HepG2 (cell line): ENCODE results near the gene GMPPB. TPM values are rescaled to one million over a fixed set of nuclear protein-coding genes. Genes with fewer than 3 reads are reported as not detected.
A peak's percentile ranks its signal among the peaks of the same experiment; 100 is the strongest.

ENCODE experiments used
- ATF1 ChIP-seq: IDR thresholded peaks from 2 replicates; pipeline ENCODE4 v1.6.1; 2016; ENCODE audit warnings: mild to moderate bottlenecking, control low read depth
- ELF1 ChIP-seq: sonication (generic); formaldehyde crosslinking; IDR thresholded peaks from 2 replicates; pipeline ENCODE4 v1.4.0; 2020; ENCODE audit warnings: missing genetic modification reagents
- HIVEP1 ChIP-seq: sonication (generic); formaldehyde crosslinking; IDR thresholded peaks from 2 replicates; pipeline ENCODE4 v1.4.0; 2020; ENCODE audit warnings: mild to moderate bottlenecking, missing genetic modification reagents
- NR2F1 ChIP-seq, 2 experiments: fragments of 450-650 bp in 1 of 2; formaldehyde crosslinking in 1 of 2; IDR thresholded peaks; 2 replicates each; pipeline versions ENCODE4 v1.5.0 to v1.6.1; 2016 to 2020; ENCODE audit warnings: mild to moderate bottlenecking in 1 of 2, missing compliant biosample characterization in 1 of 2, missing genetic modification reagents in 1 of 2, moderate library complexity in 1 of 2
- RBFOX2 ChIP-seq: fragments of 200-400 bp; formaldehyde crosslinking; IDR thresholded peaks from 2 replicates; pipeline ENCODE4 v1.6.1; 2017; ENCODE audit warnings: low read depth, mild to moderate bottlenecking, low read length
- SIX4 ChIP-seq: sonication (generic); formaldehyde crosslinking; IDR thresholded peaks from 2 replicates; pipeline ENCODE4 v1.4.0; 2020; ENCODE audit warnings: missing genetic modification reagents
- SMYD3 ChIP-seq: sonication (generic); formaldehyde crosslinking; IDR thresholded peaks from 2 replicates; pipeline ENCODE4 v1.8.1; 2023; ENCODE audit warnings: mild to moderate bottlenecking, missing genetic modification reagents
- SNAPC4 ChIP-seq: sonication (generic); formaldehyde crosslinking; IDR thresholded peaks from 2 replicates; pipeline ENCODE4 v1.4.0; 2020; ENCODE audit warnings: mild to moderate bottlenecking, missing genetic modification reagents
- TBP ChIP-seq: sonication (generic); formaldehyde crosslinking; IDR thresholded peaks from 2 replicates; pipeline ENCODE4 v1.5.0; 2020; ENCODE audit warnings: missing genetic modification reagents
- THYN1 ChIP-seq: sonication (generic); formaldehyde crosslinking; IDR thresholded peaks from 2 replicates; pipeline ENCODE4 v1.8.1; 2023; ENCODE audit warnings: low read depth, mild to moderate bottlenecking, moderate library complexity, missing genetic modification reagents, borderline replicate concordance
- ZBTB38 ChIP-seq: sonication (generic); formaldehyde crosslinking; IDR thresholded peaks from 2 replicates; pipeline ENCODE4 v1.5.1; 2020; ENCODE audit warnings: mild to moderate bottlenecking, missing genetic modification reagents
- ZFY ChIP-seq: sonication (generic); formaldehyde crosslinking; IDR thresholded peaks from 2 replicates; pipeline ENCODE4 v1.4.0; 2020; ENCODE audit warnings: missing genetic modification reagents
- ZNF143 ChIP-seq: sonication (generic); formaldehyde crosslinking; IDR thresholded peaks from 2 replicates; pipeline ENCODE4 v1.4.0; 2020; ENCODE audit warnings: missing genetic modification reagents
- ZNF230 ChIP-seq: sonication (generic); formaldehyde crosslinking; IDR thresholded peaks from 2 replicates; pipeline ENCODE4 v1.4.0; 2020; ENCODE audit warnings: mild to moderate bottlenecking, missing genetic modification reagents
- ZNF24 ChIP-seq: fragments of 450-650 bp; IDR thresholded peaks from 2 replicates; pipeline ENCODE4 v1.6.1; 2017; ENCODE audit warnings: antibody characterized with exemption, mild to moderate bottlenecking
- ZNF580 ChIP-seq: IDR thresholded peaks from 2 replicates; pipeline ENCODE4 v1.6.1; 2016; ENCODE audit warnings: low read depth, borderline replicate concordance
- ZNF7 ChIP-seq: IDR thresholded peaks from 2 replicates; pipeline ENCODE4 v1.6.1; 2016; ENCODE audit warnings: missing biosample characterization, missing genetic modification reagents
- ZSCAN12 ChIP-seq: sonication (generic); formaldehyde crosslinking; IDR thresholded peaks from 2 replicates; pipeline ENCODE4 v1.9.0; 2021; ENCODE audit warnings: mild to moderate bottlenecking, missing genetic modification reagents
- polyA plus RNA-seq, 8 experiments: library from polyadenylated mRNA; depleted of rRNA in 3 of 8; stranded (reverse) in 7 of 8; unstranded in 1 of 8; fragments of >200 nt; fragmentation: Illumina TruSeq in 4 of 8; extraction: Trizol in 4 of 8; gene quantifications; 2 replicates each; pipeline versions ENCODE4 v1.2.1 to v1.2.3, GENCODE V29; 2011 to 2016; ENCODE audit warnings: low read depth in 4 of 8, missing spikeins in 1 of 8, mixed read lengths in 1 of 8; ENCODE audit not compliant: insufficient read depth in 1 of 8
- total RNA-seq, 5 experiments: library from RNA; depleted of rRNA; stranded (reverse); fragments of >200 nt; fragmentation: Illumina TruSeq; extraction: Trizol; gene quantifications; 2 replicates each; pipeline ENCODE4 v1.2.3, GENCODE V29; 2016; ENCODE audit warnings: low read depth in 1 of 5
- TF ChIP-seq, protein P1 (sequence below): sonication (generic); formaldehyde crosslinking; IDR thresholded peaks from 2 replicates; pipeline ENCODE4 v1.8.0; 2022; ENCODE audit warnings: missing genetic modification reagents, mild to moderate bottlenecking, moderate library complexity, borderline replicate concordance
- TF ChIP-seq, protein P2 (sequence below): sonication (generic); formaldehyde crosslinking; IDR thresholded peaks from 2 replicates; pipeline ENCODE4 v1.4.0; 2020; ENCODE audit warnings: missing genetic modification reagents

GMPPB gene
- total and polyA plus RNA-seq, 2 of the 13 experiments (the other 11 are each of a cell fraction or from before 2014, with no cell fraction given) = 6.5 to 23.1 TPM

DNA sequence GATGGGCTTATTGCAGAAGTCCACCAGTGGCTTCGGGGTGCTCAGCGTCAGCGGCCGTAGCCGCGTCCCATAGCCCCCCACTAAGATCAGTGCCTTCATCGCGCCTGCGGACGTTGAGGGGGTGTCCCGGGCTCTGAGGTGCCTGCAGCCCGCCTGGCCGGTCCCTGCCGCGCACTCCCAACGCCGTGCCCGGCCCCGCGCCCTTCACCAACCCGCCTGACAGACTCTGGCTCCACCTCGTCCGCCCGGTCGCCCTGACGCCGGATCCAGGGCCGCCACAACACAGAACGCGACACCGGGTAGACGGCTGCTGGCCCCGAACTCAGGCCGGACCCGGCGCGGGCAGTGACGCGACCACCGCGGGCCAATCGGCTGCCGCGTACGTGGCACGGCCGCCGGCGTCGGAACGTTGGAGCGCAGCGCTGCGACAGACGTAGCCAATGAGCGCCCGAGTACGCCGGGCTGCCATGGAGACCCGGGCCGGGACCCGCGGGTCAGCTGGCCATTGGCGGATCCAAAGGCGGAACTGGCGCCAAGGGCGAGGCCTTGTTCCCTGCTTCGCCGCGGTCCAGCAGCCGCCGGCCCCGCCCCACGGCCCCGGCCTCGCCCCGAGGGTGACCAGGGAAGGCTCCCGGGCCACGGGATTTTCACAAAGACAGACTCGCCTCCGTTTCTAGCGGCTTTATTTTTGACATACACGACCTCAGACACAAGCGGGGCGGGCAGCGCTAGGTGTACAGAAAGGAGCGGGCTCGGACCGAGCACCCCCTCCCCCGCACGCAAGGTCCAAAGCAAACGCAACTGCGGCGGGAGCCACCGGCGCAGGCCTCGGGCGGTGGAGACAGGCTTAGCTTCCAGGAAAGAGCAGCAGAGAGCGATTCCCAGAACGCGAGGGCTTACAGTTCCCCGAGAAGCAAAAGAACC, at the start of gene GMPPB (continued):
- TF ChIP-seq ZNF7 (CRISPR knock-in tag) (no peak), SNAPC4 (no peak; the same call in 1 of the 2 replicates), HIVEP1 (CRISPR knock-in tag) (peak; percentile 42; the same call in 1 of the 2 replicates), ELF1 (CRISPR knock-in tag) (peak; percentile 57), SMYD3 (CRISPR knock-in tag) (no peak), ZNF580 (CRISPR knock-in tag) (no peak; the same call in 1 of the 2 replicates), NR2F1 (CRISPR knock-in tag; IDR thresholded peaks at IDR 0.05) (no peak), ATF1 (CRISPR knock-in tag) (peak; percentile 84), ZSCAN12 (CRISPR knock-in tag) (no peak), ZNF230 (peak; percentile 80; the same call in 1 of the 2 replicates), ZNF24 (no peak), RBFOX2 (peak; percentile 84), TBP (no peak), THYN1 (CRISPR knock-in tag) (no peak), ZNF143 (no peak), ZBTB38 (CRISPR knock-in tag) (no peak), ZFY (CRISPR knock-in tag) (peak; percentile 76), SIX4 (CRISPR knock-in tag) (no peak)
- TF ChIP-seq, protein P1, sequence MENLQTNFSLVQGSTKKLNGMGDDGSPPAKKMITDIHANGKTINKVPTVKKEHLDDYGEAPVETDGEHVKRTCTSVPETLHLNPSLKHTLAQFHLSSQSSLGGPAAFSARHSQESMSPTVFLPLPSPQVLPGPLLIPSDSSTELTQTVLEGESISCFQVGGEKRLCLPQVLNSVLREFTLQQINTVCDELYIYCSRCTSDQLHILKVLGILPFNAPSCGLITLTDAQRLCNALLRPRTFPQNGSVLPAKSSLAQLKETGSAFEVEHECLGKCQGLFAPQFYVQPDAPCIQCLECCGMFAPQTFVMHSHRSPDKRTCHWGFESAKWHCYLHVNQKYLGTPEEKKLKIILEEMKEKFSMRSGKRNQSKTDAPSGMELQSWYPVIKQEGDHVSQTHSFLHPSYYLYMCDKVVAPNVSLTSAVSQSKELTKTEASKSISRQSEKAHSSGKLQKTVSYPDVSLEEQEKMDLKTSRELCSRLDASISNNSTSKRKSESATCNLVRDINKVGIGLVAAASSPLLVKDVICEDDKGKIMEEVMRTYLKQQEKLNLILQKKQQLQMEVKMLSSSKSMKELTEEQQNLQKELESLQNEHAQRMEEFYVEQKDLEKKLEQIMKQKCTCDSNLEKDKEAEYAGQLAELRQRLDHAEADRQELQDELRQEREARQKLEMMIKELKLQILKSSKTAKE (CRISPR knock-in tag) = 0 out of 2 replicates have a peak, but pooled peaks have one; percentile 49
- TF ChIP-seq, protein P2, sequence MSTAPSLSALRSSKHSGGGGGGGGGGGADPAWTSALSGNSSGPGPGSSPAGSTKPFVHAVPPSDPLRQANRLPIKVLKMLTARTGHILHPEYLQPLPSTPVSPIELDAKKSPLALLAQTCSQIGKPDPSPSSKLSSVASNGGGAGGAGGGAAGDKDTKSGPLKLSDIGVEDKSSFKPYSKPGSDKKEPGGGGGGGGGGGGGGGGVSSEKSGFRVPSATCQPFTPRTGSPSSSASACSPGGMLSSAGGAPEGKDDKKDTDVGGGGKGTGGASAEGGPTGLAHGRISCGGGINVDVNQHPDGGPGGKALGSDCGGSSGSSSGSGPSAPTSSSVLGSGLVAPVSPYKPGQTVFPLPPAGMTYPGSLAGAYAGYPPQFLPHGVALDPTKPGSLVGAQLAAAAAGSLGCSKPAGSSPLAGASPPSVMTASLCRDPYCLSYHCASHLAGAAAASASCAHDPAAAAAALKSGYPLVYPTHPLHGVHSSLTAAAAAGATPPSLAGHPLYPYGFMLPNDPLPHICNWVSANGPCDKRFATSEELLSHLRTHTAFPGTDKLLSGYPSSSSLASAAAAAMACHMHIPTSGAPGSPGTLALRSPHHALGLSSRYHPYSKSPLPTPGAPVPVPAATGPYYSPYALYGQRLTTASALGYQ (CRISPR knock-in tag) = peak; percentile 41; the same call in 1 of the 2 replicates
